Left renal cortex interstitium (tissue), 4 donors: ENCODE data around the gene CACNG1. TPM values are rescaled to one million over a fixed set of nuclear protein-coding genes. Genes with fewer than 3 reads are reported as not detected.
A peak's percentile ranks its signal among the peaks of the same experiment; 100 is the strongest.

Experiments used
- DNase-seq, 4 donors: peaks; one replicate each; pipeline ENCODE4 v3.0.0-alpha.2; 2013; ENCODE audit warnings: low read depth in 4 of 4, low spot score in 2 of 4, missing footprints in 1 of 4
- polyA plus RNA-seq, 4 donors: library from polyadenylated mRNA; unstranded; fragments of 120-200 nt; gene quantifications; one replicate each; pipeline ENCODE4 v1.2.1, GENCODE V29; 2013; ENCODE audit not compliant: insufficient read length in 4 of 4

Gene CACNG1
- polyA plus RNA-seq, 4 donors, result 0.11 TPM; not detected in 3

DNA sequence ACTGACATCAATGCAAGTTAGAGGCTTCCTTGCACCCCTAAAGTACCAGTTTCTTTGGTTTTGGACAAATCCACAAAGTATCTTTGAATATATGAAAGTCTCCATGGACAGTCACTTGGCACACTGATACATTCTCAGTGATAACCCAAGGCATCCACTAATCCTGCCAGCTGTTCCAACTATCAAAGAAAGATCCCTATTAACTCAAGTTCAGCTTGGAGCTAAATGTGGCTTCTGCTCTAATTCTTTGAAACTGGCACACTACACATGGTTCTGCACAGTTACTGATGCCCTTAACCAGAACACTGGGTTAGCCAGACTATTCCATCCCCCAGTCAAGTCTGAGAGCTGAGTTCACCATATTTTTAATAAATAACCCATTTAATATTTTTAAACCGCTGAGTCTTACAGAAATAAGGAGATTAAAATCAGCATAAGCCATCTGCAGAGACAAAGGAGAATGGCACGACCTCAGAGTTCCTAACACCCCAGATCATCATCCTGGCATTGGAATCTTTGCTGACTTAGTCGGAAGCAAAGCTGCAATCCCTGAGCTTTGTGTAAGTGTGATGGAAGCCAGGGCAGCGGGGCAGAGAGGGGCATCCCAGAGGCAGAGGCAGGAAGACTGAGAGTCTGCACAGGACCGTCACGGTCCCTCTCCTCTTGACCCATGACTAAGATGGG, 6.3 kb downstream of the CACNG1 start:
- no peak for DNase-seq

DNA sequence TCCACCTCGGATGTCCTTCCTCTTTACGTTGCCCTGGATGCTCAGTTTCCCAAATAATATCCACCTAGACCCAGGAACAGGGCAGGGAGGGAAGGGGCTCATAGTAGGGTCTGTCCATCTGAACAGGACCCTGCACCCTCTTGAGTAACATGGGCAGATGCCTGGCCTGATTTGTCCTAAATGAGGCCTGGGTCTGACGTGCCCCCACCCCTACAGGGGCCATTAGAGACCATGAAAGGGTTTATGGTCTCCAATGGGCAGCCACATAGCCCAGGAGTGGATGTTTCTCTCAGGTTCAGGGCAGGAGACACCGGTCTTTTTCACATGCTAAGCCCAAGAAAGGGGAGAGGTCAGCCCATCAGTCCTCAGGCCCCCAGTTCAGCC, 6.8 kb downstream of the CACNG1 start:
- DNase-seq, result no peak

DNA sequence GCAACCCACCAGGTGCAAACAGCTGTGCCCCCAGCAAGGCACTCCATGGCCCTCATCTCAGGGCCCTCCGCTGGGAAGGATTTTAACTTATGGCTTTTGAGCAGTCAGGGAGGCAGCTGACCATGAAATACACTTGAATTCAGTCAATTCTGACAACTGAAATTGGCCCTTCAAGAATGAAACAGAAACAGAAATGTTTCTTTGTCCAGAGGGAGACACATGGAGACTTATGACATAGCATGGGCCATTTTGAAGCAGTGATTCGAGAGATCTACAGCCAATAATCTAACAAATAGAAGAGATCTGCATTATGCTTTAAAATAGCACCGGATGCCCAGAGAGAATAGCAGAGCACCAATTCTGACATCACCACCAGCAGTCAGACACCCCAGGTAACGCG, 7.5 kb downstream of the CACNG1 start:
- no peak for DNase-seq

DNA sequence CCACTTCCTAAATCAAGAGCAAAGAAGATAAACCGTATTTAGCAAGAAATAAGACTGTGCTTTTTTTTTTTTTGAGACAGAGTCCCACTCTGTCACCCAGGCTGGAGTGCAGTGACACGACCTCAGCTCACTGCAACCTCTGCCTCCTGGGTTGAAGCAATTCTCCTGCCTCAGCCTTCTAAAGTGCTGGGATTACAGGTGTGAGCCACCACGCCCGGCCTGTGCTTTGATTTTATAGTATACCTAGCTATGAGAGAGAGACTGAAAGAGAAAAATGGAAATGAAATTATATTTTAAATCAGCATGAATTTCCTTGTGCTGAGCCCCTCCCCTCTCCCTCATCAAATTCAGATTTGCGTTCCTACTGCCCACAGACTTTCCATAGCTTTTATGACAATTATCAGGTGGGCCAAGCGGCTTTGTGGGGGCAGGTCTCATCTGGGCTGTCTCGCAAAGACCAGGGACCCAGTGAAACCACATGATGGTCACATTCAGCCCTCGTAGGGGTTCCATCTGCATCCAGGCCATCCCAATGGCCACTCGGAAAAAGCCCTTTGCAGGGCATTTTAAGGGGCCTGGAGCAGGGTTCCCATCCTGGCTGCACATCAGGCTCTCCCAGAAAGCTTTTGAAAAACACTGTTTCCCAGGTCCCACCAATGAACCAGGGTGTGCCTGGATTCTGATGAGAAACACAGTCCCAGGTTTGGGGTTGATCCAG, 8.5 kb downstream of the CACNG1 start:
- DNase-seq, result no peak

DNA sequence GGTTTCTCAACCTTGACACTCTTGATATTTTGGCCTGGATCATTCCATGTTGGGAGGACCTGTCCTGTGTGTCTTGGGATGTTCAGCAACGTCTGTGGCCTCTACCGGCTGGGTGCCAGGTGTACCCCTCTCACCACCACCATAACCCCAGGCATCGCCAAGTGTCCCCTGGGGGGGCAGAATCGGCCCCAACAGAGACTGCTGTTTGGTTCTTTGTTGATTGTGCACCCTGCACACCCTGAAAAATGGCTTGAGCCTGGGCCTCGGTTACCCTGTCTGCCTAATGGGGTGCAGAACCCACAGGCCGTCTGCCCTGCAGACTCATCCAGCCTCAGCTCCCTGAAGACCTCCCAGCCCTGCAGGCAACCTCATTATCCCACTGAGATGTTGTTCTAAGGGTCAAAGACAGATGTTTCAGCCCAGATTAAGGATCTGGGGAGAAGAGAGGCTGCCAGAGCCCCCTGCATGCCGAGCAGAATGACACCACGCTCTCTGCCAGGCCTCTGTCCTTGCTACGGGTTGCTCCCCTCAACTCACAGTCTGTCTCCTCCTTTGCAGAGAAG, 9.2 kb downstream of the CACNG1 start:
- no peak for DNase-seq

DNA sequence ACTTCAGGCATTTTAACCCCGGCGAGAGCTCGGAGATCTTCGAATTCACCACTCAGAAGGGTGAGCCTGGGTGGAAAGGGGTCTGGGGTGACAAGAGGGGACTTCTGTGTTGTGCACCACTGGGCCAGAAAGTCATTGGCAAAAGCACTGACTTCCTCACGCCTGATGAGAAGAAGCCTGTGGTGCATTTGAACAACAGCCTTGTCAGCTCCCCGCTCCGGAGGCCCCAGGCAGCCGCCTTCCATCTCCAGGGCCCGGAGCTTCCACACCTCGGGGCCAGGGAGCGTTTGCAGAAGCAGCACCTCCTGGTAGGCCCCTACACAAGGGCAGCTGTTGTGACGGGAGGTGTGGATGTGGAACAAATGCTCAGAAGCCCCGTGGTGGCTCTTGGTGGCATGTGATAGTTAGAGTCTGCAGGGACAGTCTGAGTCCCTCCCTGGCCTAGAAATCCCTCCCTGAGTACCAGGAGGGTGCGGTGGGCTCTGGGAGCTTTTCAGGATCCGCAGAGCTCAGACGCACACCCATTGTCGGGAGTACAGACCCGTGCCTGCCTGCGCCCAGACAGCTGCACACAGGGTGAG, 9.7 kb downstream of the CACNG1 start:
- DNase-seq, result no peak

DNA sequence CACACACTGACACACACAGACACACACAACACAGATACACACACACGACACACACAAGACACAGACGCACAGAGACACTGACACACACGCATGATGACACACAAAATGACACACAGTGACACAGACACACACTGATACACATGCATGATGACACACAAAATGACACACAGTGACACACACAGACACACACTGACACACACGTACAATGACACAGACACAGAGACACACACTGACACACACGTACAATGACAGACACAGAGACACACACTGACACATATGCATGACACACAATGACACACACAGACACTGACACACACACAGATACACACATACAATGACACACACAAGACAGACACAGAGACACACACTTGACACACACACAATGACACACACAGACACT, 10.3 kb downstream of the CACNG1 start:
- DNase-seq, result no peak

DNA sequence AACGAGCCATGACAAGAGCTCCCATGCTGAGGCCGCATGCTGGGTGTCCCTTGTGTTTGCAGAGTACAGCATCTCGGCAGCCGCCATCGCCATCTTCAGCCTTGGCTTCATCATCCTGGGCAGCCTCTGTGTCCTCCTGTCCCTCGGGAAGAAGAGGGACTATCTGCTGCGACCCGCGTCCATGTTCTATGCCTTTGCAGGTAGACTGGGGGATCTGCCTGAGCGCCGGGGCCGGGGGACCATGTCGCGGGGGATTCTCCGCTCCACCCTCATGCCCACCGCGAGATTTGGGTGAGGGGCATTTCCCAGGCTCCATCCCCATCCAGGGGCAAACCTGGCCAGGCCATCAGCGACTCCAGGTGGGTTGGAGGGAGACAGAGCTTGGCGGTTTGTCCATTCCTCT, 10.7 kb downstream of the CACNG1 start:
- DNase-seq, result no peak

DNA sequence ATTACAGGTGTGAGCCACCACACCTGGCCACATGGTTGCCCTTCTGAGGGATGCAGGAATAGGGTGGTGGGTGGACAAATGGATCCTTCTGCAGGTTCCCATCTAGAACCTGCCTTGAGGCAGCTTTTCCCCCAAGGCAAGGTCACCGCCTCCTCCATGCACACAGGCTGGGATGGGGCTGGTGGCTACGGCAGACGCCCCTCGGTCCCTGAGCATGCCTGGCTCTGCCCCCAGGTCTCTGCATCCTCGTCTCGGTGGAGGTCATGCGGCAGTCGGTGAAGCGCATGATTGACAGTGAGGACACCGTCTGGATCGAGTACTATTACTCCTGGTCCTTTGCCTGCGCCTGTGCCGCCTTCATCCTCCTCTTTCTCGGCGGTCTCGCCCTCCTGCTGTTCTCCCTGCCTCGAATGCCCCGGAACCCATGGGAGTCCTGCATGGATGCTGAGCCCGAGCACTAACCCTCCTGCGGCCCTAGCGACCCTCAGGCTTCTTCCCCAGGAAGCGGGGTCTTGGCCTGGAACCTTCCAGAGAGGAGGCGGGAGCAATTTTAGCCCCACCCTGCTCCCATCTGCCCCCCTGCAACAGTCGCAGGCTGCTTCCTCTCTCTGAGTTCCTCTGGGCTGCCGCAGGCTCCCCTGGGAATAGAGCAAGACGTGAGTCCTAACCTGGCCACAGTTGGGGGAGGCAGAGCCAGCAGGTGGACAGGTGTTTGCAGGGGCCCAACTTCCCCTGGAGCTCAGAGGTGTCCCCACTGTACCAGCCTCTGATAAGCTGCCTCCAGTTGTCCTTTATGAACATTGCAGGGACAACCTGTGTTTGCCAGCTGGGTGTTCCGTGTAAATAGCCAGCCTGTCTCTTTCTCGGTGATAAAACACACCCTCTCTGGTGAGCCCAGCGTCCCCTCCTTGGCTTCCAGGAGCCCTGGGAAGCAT, 11.7 kb downstream of the CACNG1 start:
- no peak for DNase-seq

DNA sequence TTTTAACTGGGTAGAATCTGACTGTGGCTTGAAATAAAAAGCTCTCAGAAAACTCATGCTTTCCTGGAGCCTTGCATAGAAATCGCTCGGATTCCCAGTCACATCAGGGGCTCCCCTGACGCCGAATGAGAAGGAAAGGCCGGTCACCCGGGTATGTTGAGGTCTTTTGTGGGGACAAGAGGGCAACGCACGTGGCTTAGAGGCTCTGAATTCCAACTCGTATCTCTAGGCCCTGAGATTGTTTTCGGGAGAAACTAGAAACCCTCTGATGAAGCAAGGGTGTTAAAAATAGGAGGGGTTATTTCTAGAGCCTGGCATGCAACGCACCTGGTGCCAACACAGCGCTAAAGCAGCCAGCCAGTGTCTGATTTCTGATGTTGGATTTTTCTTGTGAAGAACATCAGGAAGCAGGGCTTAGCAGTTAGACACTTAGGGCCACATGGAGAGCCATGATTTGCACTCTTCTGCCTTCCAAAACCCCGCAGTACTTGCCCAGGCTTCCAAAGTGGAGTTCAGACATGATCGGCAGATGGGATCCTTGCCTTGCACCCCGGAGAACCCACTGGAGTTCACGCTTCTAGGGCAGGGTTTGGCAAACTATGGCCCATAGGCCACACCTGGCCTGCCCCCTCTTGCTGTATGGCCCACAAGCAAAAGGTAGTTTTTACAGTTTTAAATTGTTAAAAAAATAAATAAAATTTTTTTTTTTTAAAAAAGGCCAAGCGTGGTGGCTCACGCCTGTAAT, 12.6 kb downstream of the CACNG1 start:
- no peak for DNase-seq

DNA sequence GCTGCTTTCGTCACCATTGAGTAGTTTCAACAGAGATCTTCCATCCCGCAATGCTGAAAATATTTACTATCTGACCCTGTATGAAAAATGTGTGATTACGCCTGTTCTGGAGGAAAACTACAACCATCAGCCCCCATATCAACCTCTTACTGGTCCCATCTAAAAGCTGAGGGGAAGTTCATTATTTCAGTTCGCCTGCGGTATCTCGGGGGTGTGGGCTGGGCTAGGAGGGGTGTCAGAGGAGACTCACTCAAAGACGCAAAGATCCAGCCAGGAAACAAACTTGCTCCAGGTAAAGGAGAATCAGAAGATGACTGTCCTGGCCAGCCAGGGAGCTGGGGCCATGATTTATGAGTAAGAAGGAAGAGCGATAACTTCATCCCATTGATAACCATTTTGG, 13.7 kb downstream of the CACNG1 start:
- no peak for DNase-seq

DNA sequence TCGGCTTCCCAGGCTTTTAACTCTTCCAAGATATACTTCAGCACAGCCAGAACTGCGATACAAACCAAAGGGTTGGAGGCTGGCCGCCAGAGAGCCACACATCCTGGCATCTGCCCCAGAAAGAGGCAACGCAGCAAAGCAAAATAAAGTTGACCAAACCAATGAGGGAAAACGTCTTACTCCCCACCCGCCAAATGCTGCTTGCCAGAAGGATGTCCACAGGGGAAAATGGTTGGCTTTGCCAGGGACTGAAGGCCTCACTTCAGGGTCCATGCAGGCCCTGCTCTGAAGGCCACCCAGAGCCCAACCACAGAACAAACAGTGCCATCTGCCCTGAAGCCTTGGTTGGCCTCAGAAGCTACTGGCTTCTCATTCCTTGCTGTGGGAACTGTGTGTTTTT, 15.0 kb downstream of the CACNG1 start:
- DNase-seq, result no peak

DNA sequence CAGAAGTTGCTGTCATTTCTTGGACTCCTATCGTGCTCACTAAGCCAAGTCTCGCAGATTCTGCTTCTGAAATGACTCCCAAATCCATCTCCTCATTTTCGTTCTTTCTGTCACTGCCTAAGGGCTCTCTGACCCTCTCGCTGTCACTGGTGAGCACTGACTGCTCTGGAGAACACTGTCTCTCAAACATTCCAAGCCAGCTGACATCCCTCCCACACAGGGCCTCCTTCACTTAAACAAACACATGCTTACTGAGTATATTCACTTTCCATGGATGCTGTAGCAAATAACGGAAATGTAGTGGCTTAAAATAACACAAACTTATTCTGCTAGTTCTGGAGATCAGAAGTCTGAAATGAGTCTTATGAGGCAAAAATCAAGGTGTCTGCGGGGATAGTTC, 18.8 kb downstream of the CACNG1 start:
- peak in 1 of 4 donors; percentile 18 for DNase-seq

DNA sequence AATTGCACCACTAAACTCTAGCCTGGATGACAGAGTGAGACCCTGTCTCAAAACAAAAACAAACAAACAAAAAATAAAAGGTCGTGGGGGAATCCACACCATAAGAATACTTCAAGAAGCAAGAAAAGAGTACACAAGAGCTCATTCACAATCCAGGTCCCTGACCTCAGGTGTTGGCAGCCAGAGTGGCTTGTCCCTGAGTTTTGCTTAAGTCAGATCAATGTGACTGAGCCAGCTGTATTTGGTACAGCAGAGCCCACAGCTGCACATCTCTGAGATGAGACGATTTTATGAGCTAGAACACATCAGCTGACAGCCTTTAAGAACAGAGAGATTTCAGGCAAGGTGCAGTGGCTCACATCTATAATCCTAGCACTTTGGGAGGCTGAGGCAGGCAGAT, 22.4 kb downstream of the CACNG1 start:
- no peak for DNase-seq

DNA sequence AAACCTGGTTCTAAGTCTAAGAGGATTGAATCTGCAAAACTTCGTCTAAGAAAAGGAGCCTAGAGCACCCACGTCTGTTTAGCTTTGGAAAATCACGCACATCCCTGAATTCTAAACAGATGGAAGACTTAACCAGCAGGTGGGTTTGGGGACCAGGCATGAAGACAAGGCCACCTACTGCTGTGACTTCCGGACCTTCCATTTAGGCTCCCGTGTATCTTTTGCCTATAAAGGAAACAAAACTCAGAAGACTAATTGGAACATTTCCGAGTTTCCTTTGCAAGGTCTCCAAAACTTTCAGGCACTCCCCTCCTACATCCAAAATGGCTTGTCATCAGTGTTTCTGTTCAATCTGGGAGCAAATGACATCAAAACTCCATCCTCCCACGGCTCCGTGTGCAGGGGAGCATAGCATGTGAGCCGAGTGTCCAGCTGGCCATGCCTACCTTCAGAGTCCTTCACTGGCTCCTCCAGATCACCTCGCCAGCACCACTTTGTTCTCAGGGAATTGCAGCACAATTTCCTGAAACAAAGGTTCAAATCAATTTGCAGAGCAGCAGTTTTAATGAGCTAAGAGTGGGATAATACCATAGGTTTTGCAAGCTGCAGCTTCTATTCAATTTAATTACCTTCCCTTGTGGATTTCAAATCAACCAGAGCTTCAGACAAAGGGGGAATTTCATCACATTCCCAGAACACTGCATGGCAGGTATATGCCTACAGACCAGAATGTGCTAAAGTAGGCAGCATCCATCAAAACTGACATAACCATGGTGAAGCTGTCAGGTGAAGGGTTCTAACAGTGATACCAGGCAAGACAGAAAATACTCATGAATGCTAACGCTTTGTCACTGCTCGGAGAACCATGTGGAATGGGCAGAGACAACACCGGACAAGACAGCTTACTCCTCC, 23.5 kb downstream of the CACNG1 start:
- DNase-seq, result no peak

DNA sequence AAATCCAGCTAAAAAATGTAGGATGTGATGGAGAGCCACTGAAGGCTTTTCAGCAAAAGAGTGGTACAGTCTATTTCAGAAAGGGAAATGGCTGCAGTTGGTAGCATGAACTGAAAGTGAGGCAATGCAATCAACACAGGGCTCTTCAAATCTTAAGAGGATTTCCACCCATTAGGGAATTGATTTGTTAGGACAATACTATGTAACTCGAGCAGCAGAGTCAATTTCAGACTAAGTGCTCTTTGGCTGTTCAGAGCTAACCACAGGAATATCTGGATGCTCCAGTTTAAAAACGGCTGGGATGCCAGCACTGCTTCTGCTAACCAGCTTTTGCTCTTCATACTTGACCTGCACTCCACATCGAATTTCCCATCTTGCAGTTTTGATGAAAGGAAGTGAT, 24.6 kb downstream of the CACNG1 start:
- DNase-seq, result no peak

DNA sequence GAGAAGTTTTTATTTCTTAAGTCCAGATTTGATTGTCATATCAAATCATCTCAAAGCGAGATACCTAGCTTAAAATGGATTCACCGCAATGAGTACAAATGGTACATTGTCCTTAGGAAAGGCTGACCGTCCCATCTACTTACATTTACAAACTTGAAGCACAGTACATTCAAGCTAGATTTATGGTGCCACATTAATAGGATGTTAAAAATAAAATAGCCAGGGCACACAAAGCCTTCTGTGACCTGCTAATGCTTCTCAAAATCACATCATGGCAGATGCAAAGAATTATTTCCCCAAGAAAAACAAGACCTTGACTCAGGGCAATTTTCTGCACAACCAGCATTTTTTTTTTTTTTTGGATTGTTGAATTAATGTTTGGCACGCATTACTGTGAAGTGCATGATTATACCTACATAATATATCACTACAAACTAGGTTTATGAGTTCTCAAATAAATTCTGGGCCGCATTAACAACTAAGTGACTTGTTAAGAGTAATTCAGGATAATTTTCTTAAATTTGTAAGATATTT, 25.3 kb downstream of the CACNG1 start:
- no peak for DNase-seq

DNA sequence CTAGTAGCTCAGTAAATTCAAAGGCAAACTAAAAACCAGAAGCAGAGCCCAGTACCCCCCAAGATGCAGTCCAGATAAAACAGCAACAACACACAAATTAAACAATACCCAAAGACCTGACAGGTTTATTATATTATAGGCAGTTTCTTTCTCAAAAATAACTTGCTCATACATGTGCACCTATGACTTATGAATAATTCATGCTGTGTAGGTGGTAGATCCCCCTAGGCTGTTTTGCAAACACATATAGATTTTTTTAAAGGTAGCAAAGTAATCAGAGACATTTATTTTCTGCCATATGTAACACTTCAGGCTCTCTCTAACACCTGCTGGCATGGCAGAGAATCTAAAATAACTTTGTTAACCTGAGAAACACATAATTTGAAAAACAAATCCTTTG, 27.2 kb downstream of the CACNG1 start:
- DNase-seq, result no peak

DNA sequence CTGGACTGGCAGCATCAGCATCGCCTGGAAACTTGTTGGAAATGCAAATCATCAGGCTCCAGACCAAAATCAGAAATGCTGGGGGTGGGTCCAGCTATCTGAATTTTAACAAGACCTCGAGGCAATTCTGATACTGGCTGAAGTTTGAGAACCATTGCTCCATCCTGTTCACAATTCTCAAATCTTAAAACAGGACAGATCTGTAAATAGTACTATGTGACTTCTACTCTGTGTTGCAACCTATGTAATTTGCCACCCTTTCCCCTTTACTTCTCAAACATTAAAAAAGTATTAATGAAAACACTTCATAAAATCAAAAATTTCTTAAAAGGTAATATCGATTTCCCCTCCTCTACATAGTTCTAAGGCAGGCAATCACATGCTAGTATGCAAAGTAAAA, 28.5 kb downstream of the CACNG1 start:
- DNase-seq, result no peak
